ENCODE measurements around the gene WWOX.

Gene WWOX

GRCh38 chr16:78552106-78552675 is 452.7 kb downstream of the WWOX start:
- no peak for DNase-seq

GRCh38 chr16:78552716-78553115 is 453.3 kb downstream of the WWOX start:
- DNase-seq = no peak

GRCh38 chr16:78553268-78554039 is 454.0 kb downstream of the WWOX start:
- no peak for DNase-seq

GRCh38 chr16:78556421-78556820 is 457.0 kb downstream of the WWOX start:
- DNase-seq = no peak

- no peak for DNase-seq
Observed at GRCh38 chr16:78560997-78561396, 461.5 kb downstream of the WWOX start.

- DNase-seq = no peak
Observed at GRCh38 chr16:78562111-78562510, 462.7 kb downstream of the WWOX start.

GRCh38 chr16:78562650-78563049 is 463.2 kb downstream of the WWOX start:
- no peak for DNase-seq

- no peak for DNase-seq
Observed at GRCh38 chr16:78563905-78564304, 464.5 kb downstream of the WWOX start.

GRCh38 chr16:78566397-78567073 is 467.1 kb downstream of the WWOX start:
- no peak for DNase-seq

- no peak for DNase-seq
Observed at GRCh38 chr16:78570399-78571141, 471.1 kb downstream of the WWOX start.

GRCh38 chr16:78571434-78571833 is 472.0 kb downstream of the WWOX start:
- DNase-seq = no peak

- DNase-seq = no peak
Observed at GRCh38 chr16:78571898-78572358, 472.5 kb downstream of the WWOX start.

GRCh38 chr16:78574571-78574970 is 475.1 kb downstream of the WWOX start:
- DNase-seq = no peak

- no peak for DNase-seq
Observed at GRCh38 chr16:78576941-78577340, 477.5 kb downstream of the WWOX start.

GRCh38 chr16:78577630-78578029 is 478.2 kb downstream of the WWOX start:
- no peak for DNase-seq

- DNase-seq = no peak
Observed at GRCh38 chr16:78579020-78579419, 479.6 kb downstream of the WWOX start.

- no peak for DNase-seq
Observed at GRCh38 chr16:78583441-78583840, 484.0 kb downstream of the WWOX start.

- no peak for DNase-seq
Observed at GRCh38 chr16:78584213-78584860, 484.9 kb downstream of the WWOX start.

- peak; percentile 34 for DNase-seq
Observed at GRCh38 chr16:78584991-78585390, 485.5 kb downstream of the WWOX start.

GRCh38 chr16:78589331-78589730 is 489.9 kb downstream of the WWOX start:
- DNase-seq = no peak

GRCh38 chr16:78591682-78592103 is 492.2 kb downstream of the WWOX start:
- no peak for DNase-seq

GRCh38 chr16:78592111-78592510 is 492.7 kb downstream of the WWOX start:
- DNase-seq = no peak

GRCh38 chr16:78593352-78593751 is 493.9 kb downstream of the WWOX start:
- DNase-seq = no peak
